SK-N-SH (cell line): ENCODE measurements around the gene MMP24OS. TPM values are rescaled to one million over a fixed set of nuclear protein-coding genes. Genes with fewer than 3 reads are reported as not detected.

Experiments
- CTCF ChIA-PET: fragments of 300-600, 350-600 bp; formaldehyde crosslinking; extraction: SDS; loops from one replicate; lab custom pipeline; 2021; lab: Yijun Ruan, JAX
- POLR2A ChIA-PET: fragments of 350-600 bp; sonication (Branson Sonifier 250); formaldehyde crosslinking; extraction: SDS; loops from one replicate; lab custom pipeline; 2020; ENCODE audit warnings: antibody characterized with exemption, inconsistent platforms; lab: Yijun Ruan, JAX
- DNase-seq: peaks from one replicate; pipeline ENCODE4 v3.0.0; 2012
- H2AFZ ChIP-seq: fragments of 200-600 bp; sonication (generic); 2 replicates; pipeline ENCODE4 v1.8.1; 2016; ENCODE audit warnings: antibody characterized with exemption, mild to moderate bottlenecking, low read depth
- H3F3A ChIP-seq: fragments of 200-600 bp; sonication (generic); replicated peaks from 2 replicates; pipeline ENCODE3; 2016; ENCODE audit warnings: antibody characterized with exemption, mild to moderate bottlenecking; ENCODE audit not compliant: insufficient read depth
- H3K27ac ChIP-seq, 2 experiments: fragments of 200-500 bp in 1 of 2; fragments of 200-600 bp in 1 of 2; sonication (Bioruptor generic) in 1 of 2; sonication (generic), shearing (Covaris generic) in 1 of 2; 2 replicates each; pipeline versions ENCODE4 v1.5.1 to v1.6.1; 2014 to 2016; ENCODE audit warnings: low read depth in 2 of 2, inconsistent platforms in 1 of 2, low read length in 1 of 2, mild to moderate bottlenecking in 1 of 2, mixed read lengths in 1 of 2
- H3K27me3 ChIP-seq: fragments of 200-600 bp; sonication (generic), shearing (Covaris generic); 2 replicates; pipeline ENCODE4 v1.6.1; 2016; ENCODE audit warnings: mixed run types; ENCODE audit not compliant: insufficient read depth
- H3K36me3 ChIP-seq, 2 experiments: fragments of 200-500 bp in 1 of 2; fragments of 200-600 bp in 1 of 2; sonication (Bioruptor generic) in 1 of 2; sonication (generic) in 1 of 2; replicated peaks in 1 of 2; 2 replicates each; pipeline versions ENCODE3 to v1.5.1; 2014 to 2016; ENCODE audit warnings: low read length in 1 of 2, mild to moderate bottlenecking in 1 of 2; ENCODE audit not compliant: insufficient read depth in 2 of 2, control insufficient read depth in 1 of 2
- H3K4me1 ChIP-seq, 2 experiments: fragments of 200-500 bp in 1 of 2; fragments of 200-600 bp in 1 of 2; sonication (Bioruptor generic) in 1 of 2; sonication (generic), shearing (Covaris generic) in 1 of 2; 2 replicates each; pipeline versions ENCODE4 v1.5.1 to v1.6.1; 2014 to 2016; ENCODE audit warnings: low read depth in 1 of 2, low read length in 1 of 2, mixed run types in 1 of 2; ENCODE audit not compliant: insufficient read depth in 2 of 2, control insufficient read depth in 1 of 2
- H3K4me2 ChIP-seq: fragments of 200-600 bp; sonication (generic), shearing (Covaris generic); 2 replicates; pipeline ENCODE4 v1.6.1; 2017; ENCODE audit warnings: mixed run types
- H3K4me3 ChIP-seq, 2 experiments: fragments of 200-500 bp in 1 of 2; fragments of 200-600 bp in 1 of 2; sonication (Bioruptor generic) in 1 of 2; sonication (generic), shearing (Covaris generic) in 1 of 2; 2 replicates each; pipeline versions ENCODE4 v1.5.1 to v1.8.1; 2014 to 2016; ENCODE audit warnings: low read depth in 2 of 2, inconsistent platforms in 1 of 2, low read length in 1 of 2, mild to moderate bottlenecking in 1 of 2, mixed read lengths in 1 of 2, moderate library complexity in 1 of 2
- H3K79me2 ChIP-seq: fragments of 200-600 bp; sonication (generic); 2 replicates; pipeline ENCODE4 v1.8.1; 2017; ENCODE audit warnings: mild to moderate bottlenecking; ENCODE audit not compliant: insufficient read depth
- H3K9ac ChIP-seq: fragments of 200-600 bp; sonication (generic); 2 replicates; pipeline ENCODE4 v1.6.1; 2017; ENCODE audit warnings: mixed run types
- H3K9me2 ChIP-seq: fragments of 200-600 bp; sonication (generic); 2 replicates; pipeline ENCODE4 v1.6.1; 2017; ENCODE audit warnings: mixed run types
- H3K9me3 ChIP-seq: fragments of 200-600 bp; sonication (generic); 2 replicates; pipeline ENCODE4 v1.6.1; 2017; ENCODE audit warnings: mixed run types, mild to moderate bottlenecking, moderate library complexity
- H4K20me1 ChIP-seq: fragments of 200-600 bp; sonication (generic); 2 replicates; pipeline ENCODE4 v1.6.1; 2017; ENCODE audit warnings: mild to moderate bottlenecking, mixed run types; ENCODE audit not compliant: insufficient read depth
- EP300 ChIP-seq, 2 experiments: IDR thresholded peaks; 2 replicates each; pipeline versions ENCODE4 v1.4.0 to v1.6.1; 2012; ENCODE audit warnings: borderline replicate concordance in 1 of 2, low read depth in 1 of 2, low read length in 1 of 2
- GABPA ChIP-seq: IDR thresholded peaks from 2 replicates; pipeline ENCODE4 v1.4.0; 2012; ENCODE audit warnings: low read depth, mild to moderate bottlenecking
- GATA2 ChIP-seq: sonication (generic); formaldehyde crosslinking; IDR thresholded peaks from 2 replicates; pipeline ENCODE4 v1.5.0; 2020; ENCODE audit warnings: mild to moderate bottlenecking, missing genetic modification reagents
- JUND ChIP-seq: IDR thresholded peaks from 2 replicates; pipeline ENCODE4 v1.4.0; 2012
- MEF2A ChIP-seq: IDR thresholded peaks from 2 replicates; pipeline ENCODE4 v1.4.0; 2012; ENCODE audit warnings: low read depth, borderline replicate concordance
- NFIC ChIP-seq: IDR thresholded peaks from 2 replicates; pipeline ENCODE4 v1.4.0; 2012; ENCODE audit warnings: borderline replicate concordance
- PBX3 ChIP-seq: IDR thresholded peaks from 2 replicates; pipeline ENCODE4; 2012
- POLR2AphosphoS5 ChIP-seq: IDR thresholded peaks from 2 replicates; pipeline ENCODE4 v1.6.1; 2012; ENCODE audit warnings: low read depth, low read length
- REST ChIP-seq: IDR thresholded peaks from 2 replicates; pipeline ENCODE4 v1.6.1; 2012; ENCODE audit warnings: mild to moderate bottlenecking, low read depth, low read length, moderate library complexity
- SIN3A ChIP-seq: IDR thresholded peaks from 2 replicates; pipeline ENCODE4 v1.6.1; 2012; ENCODE audit warnings: low read depth, mild to moderate bottlenecking, low read length, moderate library complexity, borderline replicate concordance
- USF1 ChIP-seq: IDR thresholded peaks from 2 replicates; pipeline ENCODE4 v1.4.0; 2012; ENCODE audit warnings: low read depth, borderline replicate concordance
- USF2 ChIP-seq: fragments of 150-350 bp; IDR thresholded peaks from 2 replicates; pipeline ENCODE4 v1.6.1; 2017; ENCODE audit warnings: antibody characterized with exemption, low read length, low read depth, borderline replicate concordance
- YY1 ChIP-seq: IDR thresholded peaks from 2 replicates; pipeline ENCODE4 v1.4.0; 2012; ENCODE audit warnings: low read depth, mild to moderate bottlenecking
- WGBS: methylation state at CpG from one replicate; pipeline ENCODE4 v1.1.6; 2017; ENCODE audit warnings: low lambda C conversion rate; 5-methylcytosine and 5-hydroxymethylcytosine counted together
- polyA plus RNA-seq, 3 experiments: library from polyadenylated mRNA; depleted of rRNA; stranded (reverse); fragments of >200 nt; gene quantifications; 2 replicates each; pipeline ENCODE4 v1.2.3, GENCODE V29; 2012

MMP24OS gene
- polyA plus RNA-seq, 1 of the 3 experiments (the other 2 are of a cell fraction) = 53.1 TPM

- TF ChIP-seq PBX3 (no peak), GATA2 (CRISPR knock-in tag) (no peak), EP300 (IDR thresholded peaks at IDR 0.05; ENCODE audit: borderline replicate concordance in 1 of 2, low read depth in 1 of 2, low read length in 1 of 2) (no peak), MEF2A (no peak), USF2 (no peak), GABPA (no peak), YY1 (no peak), NFIC (no peak)
Measured at GRCh38 chr20:35292504-35293285, 14.8 kb upstream of the MMP24OS start (continued).

GRCh38 chr20:35291654-35292503, 14.0 kb upstream of the MMP24OS start, which contains the start of gene FAM83C:
Gene FAM83C (minus strand): TSS chr20:35292425. CDS start chr20:35292304, 121 bp downstream.
- H3K9me3 ChIP-seq = no peaks in the 10 kb centered on the region
- CTCF ChIA-PET = interaction anchor here (1.0 to 3.3 kb wide), 2 partner anchors 13 to 15 kb away, joined by 4 to 28 read pairs; no protein-coding TSS in a partner anchor
- H3K4me1 ChIP-seq = peaks cover 0 to 30% of the 10 kb centered on the region in 2 experiments; a peak in 1 of 4 replicates
- no peak within 1 kb of the TSS for H2AFZ ChIP-seq
- H4K20me1 ChIP-seq = no peaks in the 10 kb centered on the region
- DNase-seq = no peak
- H3K27me3 ChIP-seq = no peaks in the 10 kb centered on the region
- WGBS = 86% methylated on average over 8 of the region's 40 CpGs
- H3F3A ChIP-seq = no peaks in the 10 kb centered on the region
- H3K79me2 ChIP-seq = no peaks in the 10 kb centered on the region
- POLR2A ChIA-PET = no interaction called here
- no peaks in the 10 kb centered on the region for H3K9me2 ChIP-seq
- no peak within 1 kb of the TSS for H3K4me2 ChIP-seq
- H3K36me3 ChIP-seq = no peaks in the 10 kb centered on the region
- TF ChIP-seq REST = no peak
- no peak for TF ChIP-seq USF1
- TF ChIP-seq JUND = no peak
- TF ChIP-seq POLR2AphosphoS5 = no peak
- TF ChIP-seq EP300 (IDR thresholded peaks at IDR 0.05; ENCODE audit: borderline replicate concordance in 1 of 2, low read depth in 1 of 2, low read length in 1 of 2) = no peak
- no peak for TF ChIP-seq PBX3
- TF ChIP-seq SIN3A = no peak
- H3K9ac ChIP-seq = no peak within 1 kb of the TSS
- no peak within 1 kb of the TSS; a peak in 1 of 4 replicates for H3K27ac ChIP-seq
- H3K4me3 ChIP-seq = no peak within 1 kb of the TSS
